GM19239 (cell line): ENCODE results near the gene LMBR1.
"Not testable (repeated sequence)": the region's sequence is repeated elsewhere in the genome, so short reads cannot be mapped to it uniquely, and the experiment has no call there.

Experiments
- DNase-seq: peaks from one replicate; pipeline ENCODE4 v3.0.0; 2011; ENCODE audit warnings: low spot score; ENCODE audit not compliant: insufficient read length
- FAIRE-seq: peaks from 2 replicates; lab custom pipeline; 2011; peaks lifted over from hg19 to GRCh38; lab: Jason Lieb, UNC

Gene LMBR1, protein sequence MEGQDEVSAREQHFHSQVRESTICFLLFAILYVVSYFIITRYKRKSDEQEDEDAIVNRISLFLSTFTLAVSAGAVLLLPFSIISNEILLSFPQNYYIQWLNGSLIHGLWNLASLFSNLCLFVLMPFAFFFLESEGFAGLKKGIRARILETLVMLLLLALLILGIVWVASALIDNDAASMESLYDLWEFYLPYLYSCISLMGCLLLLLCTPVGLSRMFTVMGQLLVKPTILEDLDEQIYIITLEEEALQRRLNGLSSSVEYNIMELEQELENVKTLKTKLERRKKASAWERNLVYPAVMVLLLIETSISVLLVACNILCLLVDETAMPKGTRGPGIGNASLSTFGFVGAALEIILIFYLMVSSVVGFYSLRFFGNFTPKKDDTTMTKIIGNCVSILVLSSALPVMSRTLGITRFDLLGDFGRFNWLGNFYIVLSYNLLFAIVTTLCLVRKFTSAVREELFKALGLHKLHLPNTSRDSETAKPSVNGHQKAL

DNA sequence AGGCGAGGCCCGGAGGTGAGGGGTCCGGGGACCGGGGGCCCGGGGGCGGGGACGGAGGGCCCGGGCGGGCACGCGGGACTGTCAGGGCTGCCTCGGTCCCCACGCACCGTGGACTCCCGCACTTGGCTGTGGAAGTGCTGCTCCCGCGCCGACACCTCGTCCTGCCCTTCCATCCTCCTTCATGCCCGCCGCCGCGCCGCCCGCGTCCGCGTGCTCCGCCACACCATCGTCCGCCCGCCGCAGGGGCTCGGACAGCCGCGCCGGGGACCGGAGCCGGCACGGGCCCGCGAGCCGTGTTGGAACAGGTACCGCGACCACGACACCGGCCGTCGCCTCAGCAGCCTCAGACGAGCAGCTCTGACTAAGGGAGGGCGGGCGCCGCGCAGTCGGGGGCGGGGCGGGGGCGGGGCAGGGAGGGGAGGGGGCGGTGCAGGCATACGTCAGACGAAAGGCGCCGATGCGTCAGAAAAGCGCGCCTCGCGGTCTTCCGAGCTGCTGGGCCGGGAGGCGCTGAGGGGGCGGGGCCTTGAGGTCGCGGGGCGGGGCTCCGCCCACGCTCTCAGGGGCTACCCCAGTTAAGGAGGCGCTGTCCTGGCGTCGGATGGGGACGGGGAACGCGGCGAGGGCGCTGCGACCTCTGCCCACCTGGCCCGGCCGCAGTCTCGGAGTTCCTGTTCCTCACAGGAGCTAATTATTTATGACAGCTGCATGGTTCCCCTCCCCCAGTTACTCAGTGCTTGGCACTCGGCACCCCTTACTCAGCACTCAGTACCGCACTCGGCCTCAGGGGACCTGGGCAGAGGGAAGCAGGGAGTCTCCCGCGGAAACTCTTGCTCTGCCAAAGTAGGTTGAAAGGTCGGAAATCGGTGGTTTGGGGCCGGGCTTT lies at the start of gene LMBR1:
TSS of gene LMBR1 (minus strand) at position 363 of the 886 bp plus-strand sequence. CDS start at position 173, 190 bp downstream.
- FAIRE-seq = peak; percentile 77

DNA sequence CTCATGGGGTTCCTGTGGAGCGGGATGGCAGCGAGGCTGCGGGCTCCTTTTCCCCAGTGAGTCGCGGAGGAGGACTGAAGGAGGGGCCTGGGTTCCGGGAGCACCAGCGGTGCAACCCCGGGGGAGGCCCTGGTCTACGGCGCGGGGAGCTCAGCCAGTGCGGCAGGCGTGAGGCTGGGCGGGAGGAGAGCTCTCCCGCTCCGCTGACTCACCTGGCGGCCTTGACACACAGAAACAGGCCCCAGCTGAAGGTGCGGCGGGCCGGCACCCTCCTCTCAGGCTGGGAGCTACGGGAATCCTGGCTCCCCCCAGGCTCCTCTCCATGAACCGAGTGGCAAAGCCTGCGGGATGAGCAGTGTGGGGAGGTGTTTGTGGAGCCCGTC lies 49.7 kb upstream of the LMBR1 start:
- FAIRE-seq (no peak), DNase-seq (no peak)

More for the DNA sequence above, at the start of gene LMBR1:
- DNase-seq = peak; percentile 88

DNA sequence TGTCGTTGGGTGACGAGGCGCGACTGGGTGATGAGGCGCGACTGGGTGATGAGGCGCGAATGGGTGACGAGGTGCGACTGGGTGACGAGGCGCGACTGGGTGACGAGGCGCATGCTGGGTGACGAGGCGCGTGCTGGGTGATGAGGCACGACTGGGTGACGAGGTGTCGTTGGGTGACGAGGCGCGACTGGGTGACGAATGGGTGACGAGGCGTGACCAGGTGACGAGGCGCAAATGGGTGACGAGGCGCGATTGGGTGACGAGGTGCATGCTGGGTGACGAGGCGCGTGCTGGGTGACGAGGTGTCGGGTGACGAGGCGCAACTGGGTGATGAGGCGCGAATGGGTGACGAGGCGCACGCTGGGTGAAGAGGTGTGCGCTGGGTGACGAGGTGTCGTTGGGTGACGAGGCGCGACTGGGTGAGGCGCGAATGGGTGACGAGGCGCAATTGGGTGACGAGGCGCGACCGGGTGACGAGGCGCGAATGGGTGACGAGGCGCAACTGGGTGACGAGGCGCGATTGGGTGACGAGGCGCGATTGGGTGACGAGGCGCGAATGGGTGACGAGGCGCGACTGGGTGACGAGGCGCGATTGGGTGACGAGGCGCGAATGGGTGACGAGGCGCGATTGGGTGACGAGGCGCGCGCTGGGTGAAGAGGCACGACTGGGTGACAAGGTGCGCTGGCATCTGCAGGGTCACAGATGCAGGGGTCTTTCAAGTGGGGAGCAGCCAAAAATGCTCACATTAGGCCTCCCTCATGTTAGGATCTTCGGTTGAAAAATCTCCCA lies 48.6 kb upstream of the LMBR1 start:
- DNase-seq = no peak
- FAIRE-seq = no peak

DNA sequence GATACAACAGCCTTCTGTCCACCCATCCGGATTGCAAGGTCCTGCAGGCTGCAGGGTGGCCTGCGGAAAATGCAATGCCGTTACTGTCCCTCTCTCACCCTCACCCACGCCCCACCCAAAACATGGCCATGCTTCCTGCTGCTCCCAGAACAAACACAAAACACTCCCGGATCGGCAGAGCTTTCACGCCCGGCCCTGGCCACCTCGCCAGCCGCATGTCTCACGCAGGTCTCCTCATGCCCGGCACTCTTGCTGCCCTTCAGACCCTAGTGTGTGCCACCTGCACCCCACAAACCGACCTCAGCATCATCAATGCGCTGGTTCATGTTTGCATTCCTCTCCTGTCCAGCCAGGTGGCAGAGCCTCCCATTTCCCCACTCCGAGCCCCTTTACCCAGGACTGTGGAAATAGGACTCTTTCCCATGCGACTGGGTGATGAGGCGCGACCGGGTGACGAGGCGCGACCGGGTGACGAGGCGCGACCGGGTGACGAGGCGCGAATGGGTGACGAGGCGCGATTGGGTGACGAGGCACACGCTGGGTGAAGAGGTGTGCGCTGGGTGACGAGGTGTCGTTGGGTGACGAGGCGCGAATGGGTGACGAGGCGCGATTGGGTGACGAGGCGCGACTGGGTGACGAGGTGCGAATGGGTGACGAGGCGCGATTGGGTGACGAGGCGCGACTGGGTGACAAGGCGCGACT lies 47.6 kb upstream of the LMBR1 start:
- DNase-seq (no peak), FAIRE-seq (no peak)

GRCh38 chr7:156936766-156937165 lies 43.8 kb upstream of the LMBR1 start:
- not testable (repeated sequence) for FAIRE-seq, DNase-seq

DNA sequence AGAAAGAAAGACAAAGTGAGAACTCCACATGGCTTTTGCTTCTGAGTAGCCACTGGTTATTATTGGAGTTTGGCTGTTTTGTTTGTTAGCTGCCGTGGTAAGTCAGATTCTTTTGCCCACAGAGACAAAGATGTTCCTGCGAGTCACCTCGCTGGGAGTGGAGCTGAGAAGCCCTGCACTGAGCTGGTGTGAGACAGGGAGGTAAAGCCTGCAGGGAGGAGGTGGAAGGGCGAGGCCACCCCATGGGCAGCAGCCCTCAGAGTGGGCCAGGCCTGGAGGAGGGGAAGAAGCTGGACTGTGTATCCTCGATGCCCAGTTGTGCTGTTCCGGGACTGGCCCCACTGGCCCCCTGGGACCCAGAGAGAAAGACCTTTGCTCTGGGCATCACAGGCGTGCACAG lies 42.3 kb upstream of the LMBR1 start:
- DNase-seq = no peak
- no peak for FAIRE-seq

DNA sequence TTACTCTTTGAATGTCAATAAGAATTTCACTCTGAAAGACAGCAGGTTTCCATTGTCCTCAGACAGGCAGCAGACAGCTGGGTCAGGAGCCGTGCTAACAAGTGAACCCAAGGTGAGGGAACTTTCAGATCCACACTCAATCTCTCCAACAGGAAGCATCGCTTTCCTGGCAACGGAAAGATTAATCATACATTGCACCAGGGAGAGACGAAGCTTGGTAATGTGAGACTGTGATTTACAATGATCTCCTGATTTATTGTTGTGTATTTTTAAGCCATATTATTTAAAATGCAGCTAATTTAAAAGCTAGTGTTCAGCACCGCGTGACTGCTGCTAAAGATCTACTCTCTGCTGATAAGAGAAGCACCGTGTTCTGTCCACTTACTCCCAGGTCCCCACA lies 39.0 kb upstream of the LMBR1 start:
- FAIRE-seq (no peak), DNase-seq (no peak)

DNA sequence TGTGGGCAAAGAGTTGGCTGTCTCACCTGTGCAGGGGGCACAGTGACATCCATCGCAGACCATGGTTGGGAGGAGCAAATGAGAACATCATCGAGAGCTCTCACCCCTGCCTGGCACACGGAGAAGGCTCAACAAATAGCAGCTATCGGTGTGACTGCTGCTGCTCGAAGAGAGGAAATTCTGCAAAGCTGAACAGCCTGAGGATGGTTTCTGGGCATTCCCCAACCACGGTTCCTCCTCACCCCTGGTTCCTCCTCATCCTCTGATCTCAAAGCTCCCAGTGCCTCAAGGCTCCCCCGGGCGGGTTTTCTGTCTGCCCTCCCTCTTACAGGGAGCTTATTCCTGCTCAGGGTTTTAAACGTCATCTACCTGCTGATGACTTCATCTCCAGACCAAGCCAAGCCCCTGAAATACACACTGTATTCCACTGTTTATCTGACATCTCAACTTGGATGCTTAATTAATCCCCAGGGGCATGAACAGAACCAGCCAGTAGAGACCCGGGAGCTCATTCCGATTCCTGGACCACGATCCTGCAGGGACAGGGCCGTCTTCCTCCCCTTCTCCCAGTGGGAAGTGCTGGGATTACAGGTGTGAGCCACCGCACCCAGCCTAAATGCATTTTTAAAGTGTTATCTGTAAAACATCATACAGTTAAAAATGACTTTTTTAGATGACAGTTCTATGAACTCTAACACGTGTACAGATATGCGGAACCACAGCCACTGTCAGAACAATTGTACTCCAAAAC lies 37.0 kb upstream of the LMBR1 start:
- DNase-seq (no peak), FAIRE-seq (no peak)

- DNase-seq (no peak), FAIRE-seq (no peak)
Measured at GRCh38 chr7:156928406-156928747, 35.4 kb upstream of the LMBR1 start.

DNA sequence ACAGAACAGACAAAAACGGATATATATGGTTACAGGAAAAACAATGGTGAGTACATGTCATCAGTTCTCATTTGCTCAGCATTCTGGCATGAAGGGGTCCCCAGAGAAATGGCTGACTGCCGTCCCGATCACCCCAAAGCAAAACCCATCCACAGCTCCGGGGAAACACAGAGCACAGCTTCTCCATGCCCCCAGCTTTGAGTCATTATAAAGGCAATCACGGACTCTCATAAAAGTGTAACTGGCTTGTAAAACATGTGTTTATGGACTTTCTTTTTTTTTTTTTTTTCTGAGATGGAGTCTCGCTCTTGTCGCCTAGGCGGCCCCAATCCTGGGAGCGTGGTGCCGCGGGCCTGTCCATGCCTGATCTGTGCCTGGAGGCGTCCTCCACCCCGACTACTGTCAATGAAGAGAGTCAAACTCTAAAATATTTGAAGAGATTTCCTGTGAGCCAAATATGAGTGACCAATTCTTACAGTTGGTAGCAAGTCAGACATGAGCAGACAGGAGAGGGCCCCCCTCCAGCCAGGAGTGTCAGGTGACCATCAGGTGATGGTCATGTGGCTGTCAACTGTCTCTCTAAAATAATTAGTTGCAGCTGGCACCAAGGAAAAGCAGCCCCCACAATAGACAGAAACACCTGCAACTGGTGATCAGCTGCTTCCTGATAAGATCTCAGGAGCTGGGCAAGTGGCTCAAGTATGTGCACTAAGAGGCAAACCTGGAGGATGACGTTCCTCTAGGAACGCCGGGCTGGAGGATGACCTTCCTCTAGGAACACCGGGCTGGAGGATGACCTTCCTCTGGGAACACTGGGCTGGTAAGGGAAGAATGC lies 34.8 kb upstream of the LMBR1 start:
- FAIRE-seq (no peak), DNase-seq (no peak)

DNA sequence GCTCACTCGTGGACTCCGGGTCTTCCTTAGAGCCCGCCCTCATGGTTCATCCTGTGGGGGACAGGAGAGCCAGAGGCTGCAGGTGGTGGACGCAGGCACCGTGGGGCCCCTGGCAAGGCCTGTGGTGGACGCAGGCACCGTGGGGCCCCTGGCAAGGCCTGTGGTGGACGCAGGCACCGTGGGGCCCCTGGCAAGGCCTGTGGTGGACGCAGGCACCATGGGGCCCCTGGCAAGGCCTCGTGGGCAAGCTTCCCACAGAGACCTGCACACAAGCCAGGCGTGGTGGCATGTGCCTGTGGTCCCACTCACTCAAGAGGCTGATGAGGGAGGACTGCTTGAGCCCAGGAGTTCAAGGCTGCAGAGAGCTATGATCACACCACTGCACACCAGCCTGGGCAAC lies 32.8 kb upstream of the LMBR1 start:
- FAIRE-seq, DNase-seq: not testable (repeated sequence)

GRCh38 chr7:156922304-156922703 lies 29.3 kb upstream of the LMBR1 start:
- DNase-seq, FAIRE-seq: not testable (repeated sequence)

GRCh38 chr7:156920487-156921373 lies 27.7 kb upstream of the LMBR1 start:
- DNase-seq, FAIRE-seq: not testable (repeated sequence)

GRCh38 chr7:156920076-156920475 lies 27.1 kb upstream of the LMBR1 start:
- FAIRE-seq (no peak), DNase-seq (no peak)

DNA sequence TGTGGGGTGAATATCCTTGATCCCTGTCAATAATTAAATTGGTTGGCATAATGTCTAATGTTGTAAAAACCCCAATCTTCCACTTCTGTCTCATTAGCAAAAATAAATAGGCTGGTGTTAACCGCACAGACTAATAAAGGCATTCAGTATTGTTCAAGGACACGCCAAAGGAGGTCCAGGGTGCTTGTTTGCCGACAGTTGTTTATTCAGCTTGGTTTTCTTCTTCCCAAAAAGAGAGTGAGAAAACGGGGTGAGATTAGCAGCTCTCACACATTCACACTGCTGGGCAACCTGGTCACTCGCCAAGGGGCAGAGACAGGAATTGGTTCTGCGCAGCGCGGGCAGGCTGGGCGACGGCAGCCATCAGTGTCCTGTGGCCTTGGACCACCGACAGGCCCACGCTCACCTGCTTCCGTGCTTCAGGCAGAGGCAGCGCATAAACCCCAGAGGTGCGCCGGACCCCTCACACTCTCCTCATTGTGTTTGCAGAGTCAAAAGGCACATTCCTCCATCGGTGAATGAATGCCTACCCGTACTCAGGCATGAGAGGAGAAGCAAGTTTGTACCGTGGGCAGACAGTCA lies 26.2 kb upstream of the LMBR1 start:
- FAIRE-seq = no peak
- no peak for DNase-seq

DNA sequence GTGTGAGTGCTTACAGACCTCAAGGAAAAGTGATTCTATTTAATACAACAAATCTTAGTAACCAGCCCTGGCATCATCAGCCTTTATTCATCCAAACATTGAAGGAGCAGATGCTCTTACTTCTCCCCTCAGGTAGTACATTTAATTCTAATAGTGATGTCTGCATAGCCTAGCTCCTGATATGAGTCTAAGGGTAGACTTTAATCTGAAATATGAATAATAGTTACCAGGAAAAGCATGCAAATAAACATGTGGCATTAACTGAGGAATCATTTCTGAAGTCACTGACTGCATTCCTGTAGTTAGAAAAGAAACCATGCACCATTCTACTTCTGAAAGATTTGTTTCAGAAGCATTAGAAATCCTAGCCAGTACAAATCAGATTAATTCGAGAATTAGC lies 25.7 kb upstream of the LMBR1 start:
- FAIRE-seq = peak; percentile 40
- DNase-seq = no peak
